ENCODE results near the gene MED29.

The MED29 gene

GRCh38 chr19:39379865-39380396 is 11.2 kb upstream of the MED29 start:
- peaks cover 81 to 97% (median 90%) of the 10 kb centered on the region in 3 donors for H3K36me3 ChIP-seq
- no peak overlapping the region for H3K4me3 ChIP-seq
- DNase-seq: no peak
- H3K9me3 ChIP-seq: no peaks in the 10 kb centered on the region
- H3K27ac ChIP-seq: no peak overlapping the region
- no peaks in the 10 kb centered on the region for H3K4me1 ChIP-seq
- no peaks in the 10 kb centered on the region for H3K27me3 ChIP-seq
- no peak for TF ChIP-seq CTCF (IDR thresholded peaks at IDR 0.05)
- intact Hi-C loops (cut with DNase I; ENCODE audit: low total_unique reads): no loop called here

DNA sequence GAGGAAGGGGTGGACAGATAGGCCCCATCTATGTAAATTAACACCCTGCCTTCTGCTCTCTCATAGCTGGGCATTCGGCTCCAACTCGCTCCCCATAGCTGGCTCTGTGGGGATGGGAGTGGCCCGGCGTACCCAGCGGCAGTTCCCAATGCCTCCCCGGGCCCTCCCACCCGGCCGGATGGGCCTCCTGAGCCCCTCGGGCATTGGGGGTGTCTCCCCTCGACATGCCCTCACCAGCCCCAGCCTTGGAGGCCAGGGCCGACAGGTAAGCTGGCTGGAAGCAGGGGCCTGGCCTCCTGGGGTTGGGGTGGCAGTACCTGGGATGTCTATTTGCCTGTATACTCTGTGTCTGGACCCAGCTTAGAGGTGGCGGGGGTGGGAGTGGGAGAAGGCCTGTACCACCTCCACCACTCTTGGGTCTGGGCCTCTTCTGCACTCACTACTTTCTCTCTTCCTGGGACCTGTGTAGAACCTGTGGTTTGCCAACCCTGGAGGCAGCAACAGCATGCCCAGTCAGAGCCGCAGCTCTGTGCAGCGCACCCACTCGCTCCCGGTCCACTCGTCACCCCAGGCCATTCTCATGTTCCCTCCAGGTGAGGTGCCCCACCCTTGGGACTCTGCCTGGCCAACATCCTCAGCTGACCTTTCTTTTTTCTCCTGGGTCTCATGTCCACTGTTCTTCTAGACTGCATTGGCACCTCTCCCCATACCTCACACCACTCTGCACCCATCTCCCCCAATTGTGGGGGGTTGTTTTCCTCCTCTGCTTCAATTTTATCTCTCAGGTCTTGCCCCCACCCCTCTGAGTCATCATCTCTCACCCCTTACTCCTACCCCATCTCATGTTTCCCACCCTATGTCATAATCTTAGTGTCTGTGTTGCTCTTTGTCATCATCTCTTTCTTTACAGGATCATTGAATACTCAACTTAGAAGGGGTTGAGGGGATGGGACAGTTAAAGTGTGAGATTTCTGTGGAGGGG is 10.4 kb upstream of the MED29 start:
- Histone ChIP-seq H3K27ac (no peak overlapping the region), H3K27me3 (no peaks in the 10 kb centered on the region), H3K4me1 (no peaks in the 10 kb centered on the region), H3K9me3 (no peaks in the 10 kb centered on the region), H3K4me3 (no peak overlapping the region), H3K36me3 (peaks cover 80 to 100% (median 94%) of the 10 kb centered on the region in 3 donors)
- intact Hi-C loops (cut with DNase I; ENCODE audit: low total_unique reads): no loop called here
- no peak for DNase-seq
- TF ChIP-seq CTCF (IDR thresholded peaks at IDR 0.05): no peak

GRCh38 chr19:39381910-39382611 is 9.1 kb upstream of the MED29 start:
- H3K9me3 ChIP-seq: no peaks in the 10 kb centered on the region
- H3K27me3 ChIP-seq: no peaks in the 10 kb centered on the region
- no peak for TF ChIP-seq CTCF (IDR thresholded peaks at IDR 0.05)
- intact Hi-C loops (cut with DNase I; ENCODE audit: low total_unique reads): no loop called here
- H3K4me3 ChIP-seq: no peak overlapping the region
- no peak for DNase-seq
- H3K36me3 ChIP-seq: peaks cover 80 to 100% (median 94%) of the 10 kb centered on the region in 3 donors
- no peaks in the 10 kb centered on the region for H3K4me1 ChIP-seq
- no peak overlapping the region for H3K27ac ChIP-seq

GRCh38 chr19:39382991-39383828 is 8.0 kb upstream of the MED29 start:
- Histone ChIP-seq H3K27ac (no peak overlapping the region), H3K9me3 (no peaks in the 10 kb centered on the region), H3K4me1 (peaks cover 0 to 5% (median 0%) of the 10 kb centered on the region in 4 donors), H3K4me3 (no peak overlapping the region), H3K27me3 (no peaks in the 10 kb centered on the region), H3K36me3 (peaks cover 74 to 100% (median 93%) of the 10 kb centered on the region in 3 donors)
- DNase-seq: no peak
- intact Hi-C loops (cut with DNase I; ENCODE audit: low total_unique reads): no loop called here
- no peak for TF ChIP-seq CTCF (IDR thresholded peaks at IDR 0.05)
